Thyroid gland (tissue), 4 donors: Measurements from ENCODE around the gene CCDC85C.

Source experiments
- POLR2A ChIP-seq, 2 donors: fragments of 450-650 bp; IDR thresholded peaks; one replicate each; pipeline ENCODE4 v1.6.1; 2017; ENCODE audit warnings: antibody characterized with exemption in 2 of 2, mild to moderate bottlenecking in 2 of 2, moderate library complexity in 1 of 2
- TF ChIP-seq, protein P1 (sequence below), 6 experiments: fragments of 200-600 bp in 3 of 6; fragments of 450-650 bp in 3 of 6; sonication (generic) in 3 of 6; IDR thresholded peaks; one replicate each; pipeline ENCODE4 v1.5.1; 2016 to 2019; ENCODE audit warnings: antibody characterized with exemption in 6 of 6, mild to moderate bottlenecking in 2 of 6, inconsistent platforms in 1 of 6, moderate library complexity in 1 of 6

DNA sequence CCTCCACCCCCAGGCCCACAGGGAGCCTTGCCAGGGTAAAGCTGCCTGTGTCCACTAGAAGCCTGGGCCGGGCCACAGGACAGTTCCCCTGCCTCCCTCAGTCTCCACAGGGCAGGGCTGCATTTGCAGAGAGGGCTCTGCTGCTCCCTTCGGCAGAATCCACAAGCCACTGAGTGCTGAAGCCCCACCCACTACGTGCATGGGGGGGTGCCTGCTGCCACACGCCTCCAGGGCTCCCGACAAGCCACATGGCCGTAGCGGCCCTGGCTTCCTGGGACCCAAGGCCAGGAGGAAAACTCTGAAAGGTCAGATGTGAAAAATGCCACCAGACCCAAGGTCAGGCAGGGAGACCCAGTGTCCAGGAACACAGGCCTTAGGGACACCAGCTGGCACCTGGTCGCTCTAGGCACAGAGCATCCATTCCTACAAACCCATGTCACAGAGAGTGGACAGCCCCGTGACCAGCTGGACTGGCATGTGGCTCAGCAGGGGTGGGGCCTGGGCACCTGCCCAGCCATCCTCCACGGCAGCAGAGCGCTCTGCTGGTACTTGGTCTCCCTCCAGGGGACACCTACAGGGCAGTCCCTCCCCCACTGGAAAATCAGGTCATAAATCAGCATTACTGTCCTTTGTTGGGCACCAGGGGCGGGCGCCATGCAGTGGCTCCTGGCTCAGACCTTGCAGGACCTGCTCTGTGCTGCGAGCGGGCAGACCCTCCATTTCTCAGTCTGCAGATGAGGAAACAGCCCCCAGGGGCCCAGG lies 42.9 kb downstream of the CCDC85C start:
- no peak for TF ChIP-seq POLR2A (IDR thresholded peaks at IDR 0.05)
- TF ChIP-seq, protein P1, sequence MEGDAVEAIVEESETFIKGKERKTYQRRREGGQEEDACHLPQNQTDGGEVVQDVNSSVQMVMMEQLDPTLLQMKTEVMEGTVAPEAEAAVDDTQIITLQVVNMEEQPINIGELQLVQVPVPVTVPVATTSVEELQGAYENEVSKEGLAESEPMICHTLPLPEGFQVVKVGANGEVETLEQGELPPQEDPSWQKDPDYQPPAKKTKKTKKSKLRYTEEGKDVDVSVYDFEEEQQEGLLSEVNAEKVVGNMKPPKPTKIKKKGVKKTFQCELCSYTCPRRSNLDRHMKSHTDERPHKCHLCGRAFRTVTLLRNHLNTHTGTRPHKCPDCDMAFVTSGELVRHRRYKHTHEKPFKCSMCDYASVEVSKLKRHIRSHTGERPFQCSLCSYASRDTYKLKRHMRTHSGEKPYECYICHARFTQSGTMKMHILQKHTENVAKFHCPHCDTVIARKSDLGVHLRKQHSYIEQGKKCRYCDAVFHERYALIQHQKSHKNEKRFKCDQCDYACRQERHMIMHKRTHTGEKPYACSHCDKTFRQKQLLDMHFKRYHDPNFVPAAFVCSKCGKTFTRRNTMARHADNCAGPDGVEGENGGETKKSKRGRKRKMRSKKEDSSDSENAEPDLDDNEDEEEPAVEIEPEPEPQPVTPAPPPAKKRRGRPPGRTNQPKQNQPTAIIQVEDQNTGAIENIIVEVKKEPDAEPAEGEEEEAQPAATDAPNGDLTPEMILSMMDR (IDR thresholded peaks at IDR 0.05) = no peak
